KMS-11 (cell line): Measurements from ENCODE around the gene LILRB4.

ENCODE experiments used
- H2AFZ ChIP-seq: fragments of 200-600 bp; sonication (generic); 2 replicates; pipeline ENCODE4 v1.6.1; 2016; ENCODE audit warnings: antibody characterized with exemption, mixed run types, low read depth
- H3K27ac ChIP-seq: fragments of 200-600 bp; sonication (generic); 2 replicates; pipeline ENCODE4 v1.6.1; 2016; ENCODE audit warnings: mild to moderate bottlenecking, mixed run types
- H3K27me3 ChIP-seq: fragments of 200-600 bp; sonication (generic); 2 replicates; pipeline ENCODE4 v1.6.1; 2017; ENCODE audit warnings: mild to moderate bottlenecking, low read depth, mixed run types, moderate library complexity; ENCODE audit not compliant: insufficient read depth
- H3K36me3 ChIP-seq: fragments of 200-600 bp; sonication (generic); 2 replicates; pipeline ENCODE4 v1.6.1; 2017; ENCODE audit warnings: mild to moderate bottlenecking, mixed run types; ENCODE audit not compliant: insufficient read depth
- H3K4me1 ChIP-seq: fragments of 200-600 bp; sonication (generic); 2 replicates; pipeline ENCODE4 v1.6.1; 2016; ENCODE audit warnings: mild to moderate bottlenecking, low read depth, mixed run types; ENCODE audit not compliant: poor library complexity, severe bottlenecking
- H3K4me2 ChIP-seq: fragments of 200-600 bp; sonication (generic); 2 replicates; pipeline ENCODE4 v1.7.0; 2016; ENCODE audit warnings: mild to moderate bottlenecking, mixed run types
- H3K4me3 ChIP-seq: fragments of 200-600 bp; sonication (generic); IDR thresholded peaks from 2 replicates; pipeline ENCODE4 v1.6.1; 2017; ENCODE audit warnings: low read depth, low read length, mixed read lengths; ENCODE audit not compliant: insufficient read depth
- H3K79me2 ChIP-seq: fragments of 200-600 bp; sonication (generic); 2 replicates; pipeline ENCODE4 v1.6.1; 2016; ENCODE audit warnings: low read depth, mixed run types; ENCODE audit not compliant: insufficient read depth
- H3K9ac ChIP-seq: fragments of 200-600 bp; sonication (generic); 2 replicates; pipeline ENCODE4 v1.6.1; 2016; ENCODE audit warnings: mild to moderate bottlenecking, mixed run types
- H4K20me1 ChIP-seq: fragments of 200-600 bp; sonication (generic); 2 replicates; pipeline ENCODE4 v1.6.1; 2016; ENCODE audit warnings: mild to moderate bottlenecking, mixed run types; ENCODE audit not compliant: insufficient read depth
- TF ChIP-seq, protein P1 (sequence below): fragments of 200-600 bp; sonication (generic); conservative IDR thresholded peaks from 2 replicates; pipeline ENCODE4 v1.6.1; 2017; ENCODE audit warnings: low read depth, mild to moderate bottlenecking, antibody characterized with exemption, low read length, moderate library complexity, mixed read lengths

Gene LILRB4

GRCh38 chr19:54653181-54653809, 9.5 kb upstream of the LILRB4 start:
- Histone ChIP-seq H3K27me3 (peaks cover 14% of the 10 kb centered on the region; the same call in 1 of the 2 replicates), H3K4me2 (no peak overlapping the region), H3K4me3 (no peak overlapping the region), H3K4me1 (no peaks in the 10 kb centered on the region), H3K9ac (no peak overlapping the region), H4K20me1 (no peaks in the 10 kb centered on the region), H3K79me2 (no peaks in the 10 kb centered on the region), H3K36me3 (no peaks in the 10 kb centered on the region), H2AFZ (no peak overlapping the region), H3K27ac (no peak overlapping the region)
- TF ChIP-seq, protein P1, sequence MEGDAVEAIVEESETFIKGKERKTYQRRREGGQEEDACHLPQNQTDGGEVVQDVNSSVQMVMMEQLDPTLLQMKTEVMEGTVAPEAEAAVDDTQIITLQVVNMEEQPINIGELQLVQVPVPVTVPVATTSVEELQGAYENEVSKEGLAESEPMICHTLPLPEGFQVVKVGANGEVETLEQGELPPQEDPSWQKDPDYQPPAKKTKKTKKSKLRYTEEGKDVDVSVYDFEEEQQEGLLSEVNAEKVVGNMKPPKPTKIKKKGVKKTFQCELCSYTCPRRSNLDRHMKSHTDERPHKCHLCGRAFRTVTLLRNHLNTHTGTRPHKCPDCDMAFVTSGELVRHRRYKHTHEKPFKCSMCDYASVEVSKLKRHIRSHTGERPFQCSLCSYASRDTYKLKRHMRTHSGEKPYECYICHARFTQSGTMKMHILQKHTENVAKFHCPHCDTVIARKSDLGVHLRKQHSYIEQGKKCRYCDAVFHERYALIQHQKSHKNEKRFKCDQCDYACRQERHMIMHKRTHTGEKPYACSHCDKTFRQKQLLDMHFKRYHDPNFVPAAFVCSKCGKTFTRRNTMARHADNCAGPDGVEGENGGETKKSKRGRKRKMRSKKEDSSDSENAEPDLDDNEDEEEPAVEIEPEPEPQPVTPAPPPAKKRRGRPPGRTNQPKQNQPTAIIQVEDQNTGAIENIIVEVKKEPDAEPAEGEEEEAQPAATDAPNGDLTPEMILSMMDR = peak; percentile 71

GRCh38 chr19:54654447-54655321, 8.1 kb upstream of the LILRB4 start:
- no peaks in the 10 kb centered on the region for H3K36me3 ChIP-seq
- no peaks in the 10 kb centered on the region for H3K4me1 ChIP-seq
- no peak overlapping the region for H2AFZ ChIP-seq
- no peak overlapping the region for H3K27ac ChIP-seq
- H3K4me2 ChIP-seq = no peak overlapping the region
- H3K27me3 ChIP-seq = peaks cover 8% of the 10 kb centered on the region; the same call in 1 of the 2 replicates
- TF ChIP-seq, protein P1 = no peak
- H4K20me1 ChIP-seq = no peaks in the 10 kb centered on the region
- no peaks in the 10 kb centered on the region for H3K79me2 ChIP-seq
- H3K4me3 ChIP-seq = no peak overlapping the region
- H3K9ac ChIP-seq = no peak overlapping the region

DNA sequence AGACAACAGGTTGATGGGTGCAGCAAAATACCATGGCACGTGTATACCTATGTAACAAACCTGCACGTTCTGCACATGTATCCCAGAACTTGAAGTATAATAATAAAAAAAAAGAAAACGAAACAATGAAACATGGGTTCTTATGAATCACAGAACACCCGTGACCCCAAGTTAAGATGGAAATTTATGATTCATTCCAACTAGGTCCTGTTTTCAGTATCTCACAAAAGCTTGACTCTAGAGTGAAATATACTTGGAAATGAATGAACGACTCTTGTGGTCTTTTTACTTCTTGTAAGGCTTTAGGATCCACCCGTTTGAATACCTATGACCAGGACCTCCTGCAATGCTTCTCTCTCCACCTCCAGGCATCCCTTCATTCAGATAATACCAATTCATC, 3.5 kb upstream of the LILRB4 start:
- TF ChIP-seq, protein P1 = no peak
- no peak overlapping the region for H3K4me3 ChIP-seq
- H3K27ac ChIP-seq = no peak overlapping the region
- no peak overlapping the region for H3K4me2 ChIP-seq
- H3K27me3 ChIP-seq = peaks cover 12% of the 10 kb centered on the region; the same call in 1 of the 2 replicates
- no peak overlapping the region for H2AFZ ChIP-seq
- no peaks in the 10 kb centered on the region for H3K4me1 ChIP-seq
- no peaks in the 10 kb centered on the region for H4K20me1 ChIP-seq
- no peaks in the 10 kb centered on the region for H3K36me3 ChIP-seq
- H3K79me2 ChIP-seq = no peaks in the 10 kb centered on the region
- H3K9ac ChIP-seq = no peak overlapping the region

GRCh38 chr19:54660306-54660705, 2.5 kb upstream of the LILRB4 start:
- Histone ChIP-seq H3K27me3 (peaks cover 7% of the 10 kb centered on the region; the same call in 1 of the 2 replicates), H3K4me2 (no peak overlapping the region), H3K79me2 (no peaks in the 10 kb centered on the region), H3K36me3 (no peaks in the 10 kb centered on the region), H3K4me1 (no peaks in the 10 kb centered on the region), H4K20me1 (no peaks in the 10 kb centered on the region), H3K4me3 (no peak overlapping the region), H3K27ac (no peak overlapping the region), H2AFZ (no peak overlapping the region), H3K9ac (no peak overlapping the region)
- TF ChIP-seq, protein P1 = no peak
